Lower leg skin (tissue), 3 donors: Measurements from ENCODE around the gene PTTG1IP.

Source experiments
- POLR2A ChIP-seq, 2 donors: fragments of 450-650 bp; IDR thresholded peaks; one replicate each; pipeline ENCODE4 v1.6.1; 2016 to 2017; ENCODE audit warnings: antibody characterized with exemption in 2 of 2, mild to moderate bottlenecking in 1 of 2, moderate library complexity in 1 of 2
- TF ChIP-seq, protein P1 (sequence below), 3 donors: fragments of 450-650 bp; IDR thresholded peaks; one replicate each; pipeline ENCODE4 v1.5.1; 2016; ENCODE audit warnings: antibody characterized with exemption in 3 of 3, mild to moderate bottlenecking in 3 of 3, moderate library complexity in 2 of 3

DNA sequence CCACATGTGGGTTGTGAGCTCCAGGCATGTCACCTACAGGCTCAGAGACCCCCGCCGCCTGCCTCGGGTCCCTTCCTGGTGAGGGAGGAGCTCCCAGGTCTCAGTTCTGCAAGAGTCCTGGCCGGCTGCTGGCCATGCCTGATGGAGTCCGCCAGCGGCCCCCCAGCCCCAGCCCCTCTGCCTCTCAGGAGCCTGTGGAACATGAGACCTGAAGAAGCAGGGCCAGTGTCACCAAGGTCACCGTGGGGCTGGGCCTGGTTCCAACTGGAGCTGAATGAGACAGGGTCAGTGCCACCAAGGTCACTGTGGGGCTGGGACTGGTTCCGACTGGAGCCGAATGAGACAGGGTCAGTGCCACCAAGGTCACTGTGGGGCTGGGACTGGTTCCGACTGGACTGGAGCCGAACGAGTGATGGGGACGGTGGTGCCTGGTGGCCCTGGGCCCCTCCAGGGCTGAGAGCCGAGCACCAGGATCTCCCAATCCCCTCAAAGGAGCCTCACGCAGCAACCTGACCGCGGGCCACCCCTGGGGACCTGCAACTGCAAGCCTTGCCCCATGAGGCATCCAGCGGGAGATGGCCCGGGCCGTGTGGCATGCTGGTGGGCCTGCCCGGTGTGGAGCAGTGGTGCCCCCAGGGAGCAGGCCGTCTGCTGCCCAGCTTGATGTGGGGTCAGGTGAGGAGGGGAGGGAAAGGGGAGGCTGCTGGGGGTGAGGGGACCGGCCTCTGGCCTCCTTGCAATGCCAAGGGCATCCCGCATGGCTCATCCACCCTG lies 14.5 kb upstream of the PTTG1IP start:
- TF ChIP-seq, protein P1, sequence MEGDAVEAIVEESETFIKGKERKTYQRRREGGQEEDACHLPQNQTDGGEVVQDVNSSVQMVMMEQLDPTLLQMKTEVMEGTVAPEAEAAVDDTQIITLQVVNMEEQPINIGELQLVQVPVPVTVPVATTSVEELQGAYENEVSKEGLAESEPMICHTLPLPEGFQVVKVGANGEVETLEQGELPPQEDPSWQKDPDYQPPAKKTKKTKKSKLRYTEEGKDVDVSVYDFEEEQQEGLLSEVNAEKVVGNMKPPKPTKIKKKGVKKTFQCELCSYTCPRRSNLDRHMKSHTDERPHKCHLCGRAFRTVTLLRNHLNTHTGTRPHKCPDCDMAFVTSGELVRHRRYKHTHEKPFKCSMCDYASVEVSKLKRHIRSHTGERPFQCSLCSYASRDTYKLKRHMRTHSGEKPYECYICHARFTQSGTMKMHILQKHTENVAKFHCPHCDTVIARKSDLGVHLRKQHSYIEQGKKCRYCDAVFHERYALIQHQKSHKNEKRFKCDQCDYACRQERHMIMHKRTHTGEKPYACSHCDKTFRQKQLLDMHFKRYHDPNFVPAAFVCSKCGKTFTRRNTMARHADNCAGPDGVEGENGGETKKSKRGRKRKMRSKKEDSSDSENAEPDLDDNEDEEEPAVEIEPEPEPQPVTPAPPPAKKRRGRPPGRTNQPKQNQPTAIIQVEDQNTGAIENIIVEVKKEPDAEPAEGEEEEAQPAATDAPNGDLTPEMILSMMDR (IDR thresholded peaks at IDR 0.05), result no peak
- TF ChIP-seq POLR2A (IDR thresholded peaks at IDR 0.05), result no peak
